K562 (cell line): ENCODE measurements around the gene DOLPP1. TPM values are rescaled to one million over a fixed set of nuclear protein-coding genes. Genes with fewer than 3 reads are reported as not detected.

Experiments
- C11orf30 ChIP-seq: fragments of 450-650 bp; IDR thresholded peaks from 2 replicates; pipeline ENCODE4 v1.6.1; 2016; ENCODE audit warnings: low read depth, mild to moderate bottlenecking
- CHD4 ChIP-seq: fragments of 200-600 bp; sonication (generic); IDR thresholded peaks from 3 replicates; pipeline ENCODE4 v1.6.1; 2012; ENCODE audit warnings: low read depth, mild to moderate bottlenecking, mixed read lengths, low read length, inconsistent platforms; ENCODE audit not compliant: insufficient read depth, insufficient replicate concordance, poor library complexity, severe bottlenecking
- CXXC5 ChIP-seq: fragments of 250-450 bp; sonication (Bioruptor Pico); IDR thresholded peaks from 2 replicates; pipeline ENCODE4 v1.8.0; 2022; ENCODE audit warnings: inconsistent platforms, mild to moderate bottlenecking, moderate library complexity
- E2F3 ChIP-seq: fragments of 250-450 bp; sonication (Bioruptor Pico); IDR thresholded peaks from 2 replicates; pipeline ENCODE4 v1.4.0; 2020; ENCODE audit warnings: mild to moderate bottlenecking
- ELF4 ChIP-seq: fragments of 450-650 bp; formaldehyde crosslinking; IDR thresholded peaks from 2 replicates; pipeline ENCODE4 v1.4.0; 2022; ENCODE audit warnings: missing genetic modification characterization
- EP300 ChIP-seq: IDR thresholded peaks from 2 replicates; pipeline ENCODE4 v1.6.1; 2012; ENCODE audit warnings: low read length, improper control_type of control experiment
- FOXM1 ChIP-seq, 2 experiments: fragments of 450-650 bp in 1 of 2; sonication (generic) in 1 of 2; formaldehyde crosslinking in 1 of 2; IDR thresholded peaks; 2 replicates each; pipeline versions ENCODE4 v1.6.1 to v1.9.0; 2017 to 2022; ENCODE audit warnings: low read depth in 2 of 2, mild to moderate bottlenecking in 2 of 2, missing genetic modification reagents in 1 of 2, moderate library complexity in 1 of 2
- GABPB2 ChIP-seq: fragments of 250-450 bp; sonication (Bioruptor Pico); conservative IDR thresholded peaks from 2 replicates; pipeline ENCODE4 v1.5.1; 2021; ENCODE audit warnings: mild to moderate bottlenecking
- KDM5B ChIP-seq: fragments of 200-600 bp; sonication (generic); IDR thresholded peaks from 2 replicates; pipeline ENCODE4 v1.6.1; 2012; ENCODE audit warnings: low read depth, mild to moderate bottlenecking, moderate library complexity, low read length, control low read depth, inconsistent platforms; ENCODE audit not compliant: insufficient replicate concordance
- MLLT1 ChIP-seq, 2 experiments: fragments of 450-650 bp; IDR thresholded peaks; 2 replicates each; pipeline ENCODE4 v1.6.1; 2016
- MTA2 ChIP-seq: fragments of 450-650 bp; IDR thresholded peaks from 2 replicates; pipeline ENCODE4 v1.6.1; 2016; ENCODE audit warnings: low read depth
- MYBL2 ChIP-seq, 2 experiments: fragments of 450-650 bp in 1 of 2; sonication (generic) in 1 of 2; formaldehyde crosslinking in 1 of 2; IDR thresholded peaks; 2 replicates each; pipeline versions ENCODE4 v1.6.1 to v1.8.1; 2017 to 2022; ENCODE audit warnings: borderline replicate concordance in 1 of 2, inconsistent platforms in 1 of 2, low read depth in 1 of 2, mild to moderate bottlenecking in 1 of 2, missing genetic modification reagents in 1 of 2, moderate library complexity in 1 of 2
- PHTF2 ChIP-seq: fragments of 250-450 bp; sonication (Bioruptor Pico); IDR thresholded peaks from 2 replicates; pipeline ENCODE4 v1.5.0; 2021; ENCODE audit warnings: mild to moderate bottlenecking
- PKNOX1 ChIP-seq: fragments of 450-650 bp; IDR thresholded peaks from 2 replicates; pipeline ENCODE4 v1.6.1; 2016
- SIRT6 ChIP-seq: IDR thresholded peaks from one replicate; pipeline ENCODE4 v1.6.1; 2012; ENCODE audit warnings: low read depth, mild to moderate bottlenecking, control low read depth, inconsistent platforms, low read length, moderate library complexity
- TBL1XR1 ChIP-seq, 2 experiments: IDR thresholded peaks; 2 replicates each; pipeline ENCODE4 v1.6.1; 2012; ENCODE audit warnings: improper control_type of control experiment in 2 of 2, low read length in 2 of 2, mild to moderate bottlenecking in 1 of 2
- TCFL5 ChIP-seq: fragments of 250-450 bp; sonication (Bioruptor Pico); conservative IDR thresholded peaks from 2 replicates; pipeline ENCODE4 v1.6.1; 2021; ENCODE audit warnings: mild to moderate bottlenecking, moderate library complexity, matching md5 sums
- TEAD2 ChIP-seq: fragments of 450-650 bp; IDR thresholded peaks from 2 replicates; pipeline ENCODE4 v1.6.1; 2016; ENCODE audit warnings: missing genetic modification characterization, control low read depth, missing compliant biosample characterization
- TEAD4 ChIP-seq, 2 experiments: sonication (generic) in 1 of 2; formaldehyde crosslinking in 1 of 2; IDR thresholded peaks; 2 replicates each; pipeline versions ENCODE4 v1.6.1 to v1.8.0; 2012 to 2022; ENCODE audit warnings: borderline replicate concordance in 1 of 2, inconsistent platforms in 1 of 2, low read length in 1 of 2, mild to moderate bottlenecking in 1 of 2, missing genetic modification reagents in 1 of 2
- TFAM ChIP-seq: fragments of 250-450 bp; sonication (Bioruptor Pico); conservative IDR thresholded peaks from 2 replicates; pipeline ENCODE4 v1.5.0; 2021; ENCODE audit warnings: mild to moderate bottlenecking, moderate library complexity
- TFAP4 ChIP-seq: sonication (generic); formaldehyde crosslinking; IDR thresholded peaks from 2 replicates; pipeline ENCODE4 v1.8.0; 2022; ENCODE audit warnings: missing genetic modification reagents, mild to moderate bottlenecking, moderate library complexity, borderline replicate concordance
- ZC3H4 ChIP-seq: sonication (generic); formaldehyde crosslinking; IDR thresholded peaks from 2 replicates; pipeline ENCODE4 v1.9.0; 2021; ENCODE audit warnings: missing genetic modification reagents, borderline replicate concordance
- ZNF263 ChIP-seq: sonication (generic); formaldehyde crosslinking; IDR thresholded peaks from 2 replicates; pipeline ENCODE4 v1.8.0; 2022; ENCODE audit warnings: mild to moderate bottlenecking, missing genetic modification reagents, borderline replicate concordance
- ZNF280A ChIP-seq: fragments of 450-650 bp; IDR thresholded peaks from 2 replicates; pipeline ENCODE4 v1.6.1; 2018; ENCODE audit warnings: mild to moderate bottlenecking, low read depth; ENCODE audit not compliant: partially characterized antibody
- polyA plus RNA-seq, 8 experiments: library from polyadenylated mRNA; depleted of rRNA in 4 of 8; stranded (reverse) in 5 of 8; unstranded in 3 of 8; fragments of >200 nt; fragmentation: Nextera tagmentation in 2 of 8; fragmentation: Illumina TruSeq in 1 of 8; extraction: Ambion mirVana in 2 of 8; extraction: Trizol in 1 of 8; gene quantifications; 2 replicates each; pipeline versions ENCODE4 v1.2.1 to v1.2.3, GENCODE V29; 2011 to 2014; ENCODE audit warnings: inconsistent platforms in 1 of 8, missing spikeins in 1 of 8
- total RNA-seq, 7 experiments: library from RNA; depleted of rRNA in 6 of 7; stranded (reverse); fragments of >200 nt in 6 of 7; fragmentation: Illumina TruSeq in 2 of 7; extraction: Trizol in 2 of 7; gene quantifications; 2 replicates each; pipeline versions ENCODE4 v1.2.1 to v1.2.3, GENCODE V29; 2011 to 2021; ENCODE audit warnings: low replicate concordance in 1 of 7

DOLPP1 gene
- total and polyA plus RNA-seq, 9 of the 15 experiments (the other 6 are each of a cell fraction or from before 2014, with no cell fraction given) = 3.0 to 39.8 (median 30.5) TPM

GRCh38 chr9:129139993-129140396 lies 59.1 kb downstream of the DOLPP1 start (continued):
- peak; percentile 78 for TF ChIP-seq PKNOX1
- no peak for TF ChIP-seq C11orf30
- TF ChIP-seq FOXM1 (IDR thresholded peaks at IDR 0.05; ENCODE audit: low read depth) = no peak
- no peak for TF ChIP-seq FOXM1 (CRISPR knock-in tag; IDR thresholded peaks at IDR 0.05; ENCODE audit: low read depth)
- TF ChIP-seq GABPB2 (CRISPR knock-in tag) = no peak
- TF ChIP-seq CXXC5 = 0 out of 2 replicates have a peak, but pooled peaks have one; percentile 58
- TF ChIP-seq EP300 = peak; percentile 67
- TF ChIP-seq KDM5B = peak; percentile 87
- TF ChIP-seq TBL1XR1 (IDR thresholded peaks at IDR 0.05; ENCODE audit: low read length in 2 of 2) = peak in 1 of 2 experiments; percentile 36; a peak in 1 of 4 replicates
- TF ChIP-seq E2F3 (CRISPR knock-in tag) = no peak
- TF ChIP-seq TFAP4 (CRISPR knock-in tag) = no peak
- no peak for TF ChIP-seq ZC3H4
- no peak for TF ChIP-seq MTA2
- no peak for TF ChIP-seq TFAM (CRISPR knock-in tag)
- TF ChIP-seq ZNF280A = no peak
- no peak for TF ChIP-seq SIRT6
- TF ChIP-seq ELF4 (CRISPR knock-in tag) = no peak
- TF ChIP-seq PHTF2 (CRISPR knock-in tag) = no peak
- TF ChIP-seq CHD4 = no peak
- peak in 1 of 2 experiments; percentile 49; a peak in 1 of 4 replicates for TF ChIP-seq MLLT1 (IDR thresholded peaks at IDR 0.05)
- TF ChIP-seq MYBL2 (IDR thresholded peaks at IDR 0.05; ENCODE audit: low read depth) = no peak
- no peak for TF ChIP-seq MYBL2 (CRISPR knock-in tag; IDR thresholded peaks at IDR 0.05; ENCODE audit: borderline replicate concordance)
- no peak for TF ChIP-seq TEAD2
- TF ChIP-seq TEAD4 (IDR thresholded peaks at IDR 0.05; ENCODE audit: low read length) = peak; percentile 69
- no peak for TF ChIP-seq TEAD4 (CRISPR knock-in tag; IDR thresholded peaks at IDR 0.05; ENCODE audit: borderline replicate concordance)
- no peak for TF ChIP-seq TCFL5 (CRISPR knock-in tag)
- no peak for TF ChIP-seq ZNF263 (CRISPR knock-in tag)
